HG02870 (cell line): ENCODE results near the gene ZNF213.
"Not testable (repeated sequence)": the region's sequence is repeated elsewhere in the genome, so short reads cannot be mapped to it uniquely, and the experiment has no call there.

Experiments
- ATAC-seq: cut with Tn5 transposase; IDR thresholded peaks from one replicate; pipeline ENCODE4 v1.9.1; 2021; ENCODE audit warnings: mild to moderate bottlenecking, moderate library complexity; ENCODE audit not compliant: unreplicated experiment

Gene ZNF213

DNA sequence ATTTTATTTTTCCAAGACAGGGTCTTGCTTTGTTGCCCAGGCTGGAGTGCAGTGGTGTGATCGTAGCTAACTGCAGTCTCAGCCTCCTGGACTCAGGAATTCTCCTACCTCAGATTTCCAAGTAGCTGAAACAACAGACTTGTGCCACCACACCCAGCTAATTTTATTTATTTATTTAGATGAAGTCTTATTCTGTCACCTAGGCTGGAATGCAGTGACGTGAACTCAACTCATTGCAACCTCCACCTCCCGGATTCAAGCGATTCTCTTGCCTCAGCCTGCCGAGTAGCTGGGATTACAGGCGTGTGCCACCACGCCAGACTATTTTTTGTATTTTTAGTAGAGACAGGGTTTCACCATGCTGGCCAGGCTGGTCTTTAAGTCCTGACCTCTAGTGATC, 33.9 kb downstream of the ZNF213 start:
- ATAC-seq, result not testable (repeated sequence)

DNA sequence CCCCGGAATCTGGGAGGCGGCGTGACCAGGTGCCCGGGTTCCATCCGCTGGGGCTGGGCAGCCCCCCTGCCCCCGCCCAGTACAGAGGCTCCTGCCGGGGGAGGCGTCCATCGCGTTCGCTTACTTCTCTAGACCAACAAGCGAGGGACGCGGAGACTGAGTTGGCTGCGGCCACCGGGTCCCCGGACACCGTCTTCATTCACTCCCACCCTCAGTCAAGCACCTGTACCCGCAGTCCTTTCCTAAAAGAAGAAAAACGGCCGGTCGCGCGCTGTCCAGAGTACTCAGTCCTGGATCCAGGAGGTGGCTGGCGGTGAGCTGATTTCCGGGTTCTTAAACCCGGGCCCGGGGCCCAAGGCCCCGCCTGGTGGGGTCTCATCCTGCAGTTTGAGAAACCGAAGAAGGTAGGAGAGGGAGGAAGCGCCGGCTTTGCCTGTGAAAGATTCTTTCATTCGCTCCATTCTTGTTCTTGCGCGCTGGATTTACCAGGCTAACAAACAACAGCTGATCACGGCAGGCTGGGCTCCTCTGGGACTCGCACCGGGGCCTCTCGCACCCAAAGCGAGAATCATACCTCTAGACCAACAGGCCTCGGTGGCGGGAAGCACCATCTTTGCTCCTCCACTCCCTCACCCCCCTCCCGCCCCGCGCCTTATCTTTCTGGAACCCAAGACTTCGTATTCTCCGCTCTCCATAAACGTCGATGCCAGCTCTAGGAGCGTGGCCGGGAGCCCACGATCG, 35.8 kb downstream of the ZNF213 start:
- ATAC-seq, result no peak

DNA sequence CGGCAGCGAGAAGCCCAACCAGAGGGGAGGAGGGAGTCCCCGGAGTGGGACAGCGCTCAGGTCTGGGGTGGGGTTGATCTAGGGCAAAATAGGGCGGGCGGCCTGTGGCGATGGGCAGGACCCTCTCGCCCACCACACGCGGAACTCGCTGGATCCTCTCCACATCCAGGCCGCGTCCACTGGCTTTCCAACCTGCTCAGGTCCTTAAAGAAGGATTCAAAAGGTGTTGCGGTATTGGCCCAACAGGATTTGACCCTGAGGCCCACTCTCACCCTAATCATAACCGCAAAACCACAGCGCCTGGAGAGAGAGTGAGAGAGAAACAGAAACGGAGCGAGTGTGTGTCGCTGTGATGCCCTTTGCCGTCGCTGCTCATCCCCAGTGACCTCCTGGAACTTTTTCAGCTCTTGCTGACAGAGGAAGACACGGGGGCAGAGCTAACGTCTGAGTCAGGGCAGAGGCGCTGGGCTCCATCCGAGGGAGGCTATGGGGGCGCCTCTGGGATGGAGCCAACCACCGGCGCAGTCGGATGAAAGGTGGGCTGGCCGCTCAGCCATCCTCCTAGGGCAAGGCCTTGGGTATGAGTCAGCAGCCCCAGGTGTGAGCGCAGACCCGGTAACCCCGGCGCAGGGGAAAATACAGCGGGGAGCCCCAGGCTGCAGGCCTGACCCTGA, 36.5 kb downstream of the ZNF213 start:
- no peak for ATAC-seq

DNA sequence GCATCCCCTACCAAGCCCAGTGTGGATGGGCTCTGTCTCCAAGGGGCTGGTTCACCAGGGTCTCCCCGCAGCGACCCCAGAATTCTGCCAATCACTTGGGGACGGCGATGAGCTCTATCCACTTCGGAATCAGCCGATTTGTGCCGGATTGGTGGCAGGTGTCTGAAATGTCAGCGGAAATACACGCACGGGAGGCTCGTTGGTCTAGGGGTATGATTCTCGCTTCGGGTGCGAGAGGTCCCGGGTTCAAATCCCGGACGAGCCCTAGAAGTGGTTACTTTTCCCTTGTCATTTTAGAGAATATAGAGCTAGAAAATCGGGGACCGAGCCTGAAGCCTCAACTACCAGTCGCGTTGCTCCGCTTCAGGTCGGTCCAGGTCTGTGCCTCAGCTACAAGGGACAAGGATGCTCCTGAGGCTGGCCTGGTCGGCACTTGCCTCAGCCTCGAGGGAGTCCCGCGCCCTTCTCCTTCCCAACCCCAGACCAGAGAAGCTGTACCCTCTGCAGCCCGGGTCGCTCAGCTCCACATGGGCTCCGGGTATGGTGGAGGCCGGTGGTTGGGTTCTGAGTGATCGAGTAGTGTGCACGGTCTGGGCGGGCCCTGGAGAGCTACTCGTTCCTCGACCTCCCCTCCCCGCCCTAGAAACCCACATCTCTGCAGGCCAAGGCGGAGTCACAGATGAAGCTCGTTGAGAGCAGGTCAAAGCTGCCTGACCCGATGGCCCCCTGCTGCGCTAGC, 37.2 kb downstream of the ZNF213 start:
- ATAC-seq, result no peak

DNA sequence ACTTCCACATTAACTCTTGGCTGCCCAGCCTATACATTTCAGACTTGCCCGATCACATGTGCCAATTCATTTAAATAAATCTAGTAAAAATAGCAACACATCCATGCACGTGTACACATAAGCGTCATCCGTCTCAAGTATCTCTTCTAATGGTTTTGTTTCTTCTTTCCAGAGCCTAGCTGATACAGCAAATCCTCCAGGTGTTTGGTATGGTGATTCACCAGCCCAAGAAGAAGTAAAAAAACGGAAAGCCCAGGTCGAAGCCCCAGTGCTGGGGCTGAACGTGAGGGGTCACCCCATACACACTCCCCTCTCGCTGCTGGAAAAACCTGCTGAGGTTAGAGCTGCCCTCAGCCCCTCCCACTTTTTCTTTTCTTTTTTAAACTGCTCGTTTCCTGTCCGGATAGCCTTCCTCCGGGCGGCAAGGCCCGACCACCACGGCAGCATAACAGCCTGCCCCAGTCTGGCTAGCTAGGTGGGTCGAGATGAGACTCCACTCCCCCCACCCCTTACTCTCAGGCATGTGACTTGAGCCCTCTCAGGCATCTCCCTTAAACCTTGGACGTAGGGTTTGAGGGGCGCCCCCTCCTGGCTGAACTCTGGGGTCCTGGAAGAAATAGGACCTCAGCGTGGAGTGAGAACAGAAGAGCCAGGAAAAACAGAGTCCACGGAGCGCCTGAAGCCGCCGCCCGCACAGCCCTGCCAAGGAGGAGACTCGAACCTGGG, 39.2 kb downstream of the ZNF213 start:
- no peak for ATAC-seq

DNA sequence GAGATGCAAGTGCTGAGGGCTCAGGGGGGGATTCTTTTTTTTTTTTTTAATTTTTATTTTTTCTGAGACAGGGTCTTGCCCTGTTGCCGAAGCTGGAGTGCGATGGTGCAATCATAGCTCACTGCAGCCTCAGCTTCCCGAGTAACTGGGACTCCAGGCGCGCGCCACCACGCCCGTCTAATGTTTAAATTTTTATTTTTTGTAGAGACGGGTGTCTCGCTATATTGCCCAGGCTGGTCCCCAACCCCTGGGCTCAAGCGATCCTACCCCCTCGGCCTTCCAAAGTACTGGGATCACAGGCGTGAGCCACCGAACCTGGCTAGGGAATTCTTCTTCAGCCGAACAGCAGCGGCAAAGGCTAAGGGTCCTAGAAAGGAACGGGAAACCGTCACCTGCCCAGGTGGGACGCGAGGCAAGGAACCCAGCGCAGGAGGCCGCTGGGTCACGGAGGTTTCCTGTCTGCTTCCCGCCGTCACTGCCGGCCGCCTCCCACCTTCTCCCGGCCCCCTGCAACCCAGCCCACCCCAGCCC, 39.9 kb downstream of the ZNF213 start:
- no peak for ATAC-seq

DNA sequence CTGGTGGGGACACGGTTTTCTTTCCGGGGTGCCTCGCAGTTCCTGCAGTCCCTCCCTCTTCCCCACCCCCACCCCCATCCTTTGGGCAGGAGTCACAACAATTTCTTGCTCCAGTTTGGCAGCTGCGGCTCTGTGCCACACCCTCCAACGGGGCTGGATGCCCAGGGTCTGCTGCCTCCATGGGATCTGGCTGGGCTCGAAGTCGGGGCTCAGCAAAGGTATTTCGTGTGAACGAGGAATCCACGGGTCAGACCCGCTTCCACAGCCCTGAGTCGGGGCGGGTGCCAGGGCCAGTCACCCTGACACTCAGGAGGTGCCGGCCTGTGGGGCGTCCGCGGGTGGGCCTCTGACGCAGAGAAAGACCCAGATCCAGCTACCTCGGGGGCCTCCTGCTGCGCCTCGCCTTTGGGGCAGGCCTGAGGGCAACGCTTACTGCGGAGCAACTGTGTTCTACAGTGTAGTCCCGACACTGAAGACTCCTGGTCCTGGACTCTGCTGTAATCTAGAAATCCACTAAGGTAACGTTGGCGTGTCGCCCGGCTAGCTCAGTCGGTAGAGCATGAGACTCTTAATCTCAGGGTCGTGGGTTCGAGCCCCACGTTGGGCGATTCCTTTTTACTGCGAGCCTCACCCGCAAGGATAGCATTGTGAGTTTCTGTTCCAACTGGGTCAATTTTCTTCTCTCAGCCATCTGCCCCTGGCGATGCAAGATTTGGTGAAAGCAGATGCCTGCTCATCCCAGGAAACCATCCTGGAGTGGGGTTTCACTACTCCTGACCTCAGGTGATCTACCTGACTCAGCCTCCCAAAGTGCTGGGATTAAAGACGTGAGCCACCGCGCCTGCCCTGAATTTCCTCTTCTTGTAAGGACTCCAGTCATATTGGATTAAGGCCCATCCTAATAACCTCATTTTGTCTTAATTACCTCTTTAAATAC, 40.6 kb downstream of the ZNF213 start:
- no peak for ATAC-seq

DNA sequence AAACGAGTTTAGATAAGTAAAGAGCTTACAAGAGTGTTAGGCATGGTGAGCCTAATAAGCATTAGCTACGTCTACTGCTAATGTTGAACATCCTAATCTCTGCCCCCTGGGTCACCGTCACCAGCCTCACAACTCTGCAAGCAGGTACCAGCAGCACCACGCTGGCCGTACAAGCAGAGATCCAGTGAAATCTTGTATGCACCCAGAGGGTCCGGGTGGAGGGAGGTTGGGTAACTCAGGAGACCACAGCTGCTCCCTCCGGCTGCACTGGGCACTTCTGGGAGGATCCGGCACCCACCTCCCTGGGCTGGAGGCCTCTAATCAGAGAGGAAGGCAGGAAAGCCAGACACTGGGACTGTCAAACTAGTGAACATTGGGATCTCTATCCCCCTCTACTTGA, 44.8 kb downstream of the ZNF213 start:
- ATAC-seq, result no peak

DNA sequence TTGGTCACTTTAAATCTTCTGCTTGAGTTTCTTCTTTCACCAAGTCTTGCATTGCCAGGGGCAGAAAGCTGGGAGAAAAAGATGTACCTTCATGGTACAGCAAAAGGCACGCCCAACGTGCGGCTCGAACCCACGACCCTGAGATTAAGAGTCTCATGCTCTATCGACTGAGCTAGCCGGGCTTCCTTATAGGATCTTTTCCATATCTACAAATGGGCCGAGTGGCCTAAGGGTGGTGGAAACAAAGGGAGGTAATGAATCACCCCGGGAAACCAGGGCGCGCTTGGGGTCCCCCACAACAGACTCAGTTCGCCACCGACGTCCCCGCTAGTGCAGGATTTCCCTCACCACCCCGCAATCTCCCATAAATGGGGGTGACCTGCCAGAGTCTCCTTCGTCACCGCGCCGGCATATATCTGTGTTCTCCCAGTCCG, 45.6 kb downstream of the ZNF213 start:
- ATAC-seq, result no peak

DNA sequence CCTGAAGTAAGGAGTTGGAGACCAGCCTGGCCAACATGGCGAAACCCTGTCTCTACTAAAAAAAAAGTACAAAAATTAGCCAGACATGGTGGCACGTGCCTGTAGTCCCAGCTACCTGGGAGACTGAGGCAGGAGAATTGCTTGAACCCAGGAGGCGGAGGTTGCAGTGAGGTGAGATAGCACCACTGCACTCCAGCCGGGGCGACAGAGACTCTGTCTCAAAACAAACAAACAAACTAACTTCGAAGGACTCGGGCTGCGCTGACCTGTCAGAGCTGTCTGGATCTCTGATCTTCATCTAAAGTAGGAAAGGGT, 47.4 kb downstream of the ZNF213 start:
- ATAC-seq, result not testable (repeated sequence)

DNA sequence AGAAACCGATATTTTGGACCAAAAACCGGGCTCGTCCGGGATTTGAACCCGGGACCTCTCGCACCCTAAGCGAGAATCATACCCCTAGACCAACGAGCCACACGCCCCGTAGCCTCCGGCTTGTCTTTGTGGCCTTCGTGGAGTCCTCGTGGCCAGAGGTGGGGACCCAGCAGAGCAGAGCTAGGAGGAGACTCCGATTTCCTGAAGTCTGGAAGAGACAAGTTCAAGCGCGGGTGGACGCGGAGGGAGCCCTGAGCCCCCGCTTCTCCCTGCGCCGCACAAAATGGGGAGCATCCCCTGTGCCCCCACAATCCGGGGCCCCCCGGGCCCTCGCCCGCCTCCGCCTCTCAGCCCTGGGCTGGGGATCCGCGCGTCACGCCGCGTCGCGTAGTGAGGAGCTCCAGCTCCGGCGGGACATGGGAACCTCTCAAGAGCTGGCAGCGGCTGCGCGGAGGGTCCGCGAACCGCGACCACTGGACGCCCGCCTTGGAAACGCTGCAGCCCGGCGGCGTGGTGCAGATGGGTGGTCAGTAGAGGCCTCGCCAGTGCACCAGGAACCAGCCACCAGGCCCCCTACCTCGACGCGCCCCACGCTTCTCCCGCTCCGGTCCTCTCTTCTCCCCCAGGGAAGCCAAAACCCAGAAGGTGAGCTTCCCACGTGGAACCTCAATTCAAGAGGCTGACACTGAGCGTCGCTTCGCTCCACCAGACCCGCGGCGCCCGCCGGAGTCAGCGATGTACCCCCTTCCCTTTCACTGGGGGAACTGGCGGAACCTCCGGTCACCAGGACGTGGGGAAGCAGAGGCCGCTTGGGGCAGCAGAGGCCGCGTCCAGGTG, 48.0 kb downstream of the ZNF213 start:
- ATAC-seq, result no peak

DNA sequence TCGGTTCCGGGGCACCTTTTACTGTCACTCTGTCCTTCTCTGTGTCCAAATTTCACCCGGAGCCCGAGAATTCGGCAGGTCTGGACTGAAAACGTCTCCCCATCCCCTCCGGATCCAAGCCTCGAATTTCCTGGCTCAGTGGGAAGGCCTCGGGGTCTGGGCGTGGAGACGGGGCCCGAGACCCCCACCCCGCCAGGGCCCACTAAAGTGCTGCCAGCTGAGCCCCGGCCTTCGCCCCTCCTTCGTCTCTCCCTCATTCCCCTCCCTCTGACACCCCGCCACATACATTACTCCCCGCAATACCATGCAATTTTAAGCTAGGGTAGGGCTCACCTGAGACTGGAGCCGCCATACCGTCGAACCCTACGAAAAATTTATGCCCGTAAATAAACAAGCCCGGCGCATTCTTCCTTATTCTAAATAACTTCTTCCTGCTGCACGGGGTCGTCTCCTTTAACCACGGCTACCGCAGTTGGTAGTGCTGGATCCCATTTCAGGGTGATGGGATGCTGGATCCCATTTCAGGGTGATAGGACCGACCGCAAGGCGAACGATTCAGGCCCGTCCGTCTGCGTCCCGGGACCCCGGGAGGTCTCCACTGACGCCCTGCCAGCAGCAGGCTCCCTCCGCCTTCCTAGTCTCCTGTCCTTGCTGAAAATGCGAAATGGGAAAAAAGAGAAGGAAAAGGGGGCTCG, 48.8 kb downstream of the ZNF213 start:
- no peak for ATAC-seq

DNA sequence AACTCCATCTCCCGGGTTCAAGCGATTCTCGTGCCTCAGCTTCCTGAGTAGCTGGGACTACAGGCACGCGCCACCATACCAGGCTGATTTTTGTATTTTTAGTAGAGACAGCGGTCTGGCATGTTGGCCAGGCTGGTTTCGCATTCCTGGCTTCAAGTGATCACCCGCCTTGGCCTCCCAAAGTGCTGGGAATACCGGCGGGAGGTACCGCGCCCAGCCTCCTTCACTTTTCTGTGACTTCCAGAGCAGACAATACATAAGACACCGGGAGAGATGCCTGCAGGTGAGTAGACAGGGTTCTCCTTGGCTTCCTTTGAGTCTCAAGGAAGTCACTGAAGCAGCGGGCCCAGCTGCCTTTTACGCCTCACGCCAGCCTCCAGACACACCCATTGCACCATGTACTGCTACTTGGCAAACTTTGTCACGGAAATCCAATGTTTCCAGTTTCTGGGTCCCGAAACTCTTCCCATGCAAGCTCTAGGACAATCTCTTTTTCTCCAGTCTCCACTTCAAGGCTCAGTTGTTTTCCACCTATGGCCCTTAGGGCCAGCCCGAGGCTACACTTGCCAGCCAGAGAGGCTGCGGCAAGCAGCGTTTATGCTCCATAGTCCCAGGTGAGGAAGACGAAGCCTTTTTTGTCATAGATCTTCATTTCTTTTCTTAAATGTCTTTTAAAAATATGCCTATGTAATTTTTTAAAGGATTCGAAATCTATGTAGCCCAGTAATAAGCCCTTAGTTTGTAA, 52.3 kb downstream of the ZNF213 start:
- no peak for ATAC-seq

DNA sequence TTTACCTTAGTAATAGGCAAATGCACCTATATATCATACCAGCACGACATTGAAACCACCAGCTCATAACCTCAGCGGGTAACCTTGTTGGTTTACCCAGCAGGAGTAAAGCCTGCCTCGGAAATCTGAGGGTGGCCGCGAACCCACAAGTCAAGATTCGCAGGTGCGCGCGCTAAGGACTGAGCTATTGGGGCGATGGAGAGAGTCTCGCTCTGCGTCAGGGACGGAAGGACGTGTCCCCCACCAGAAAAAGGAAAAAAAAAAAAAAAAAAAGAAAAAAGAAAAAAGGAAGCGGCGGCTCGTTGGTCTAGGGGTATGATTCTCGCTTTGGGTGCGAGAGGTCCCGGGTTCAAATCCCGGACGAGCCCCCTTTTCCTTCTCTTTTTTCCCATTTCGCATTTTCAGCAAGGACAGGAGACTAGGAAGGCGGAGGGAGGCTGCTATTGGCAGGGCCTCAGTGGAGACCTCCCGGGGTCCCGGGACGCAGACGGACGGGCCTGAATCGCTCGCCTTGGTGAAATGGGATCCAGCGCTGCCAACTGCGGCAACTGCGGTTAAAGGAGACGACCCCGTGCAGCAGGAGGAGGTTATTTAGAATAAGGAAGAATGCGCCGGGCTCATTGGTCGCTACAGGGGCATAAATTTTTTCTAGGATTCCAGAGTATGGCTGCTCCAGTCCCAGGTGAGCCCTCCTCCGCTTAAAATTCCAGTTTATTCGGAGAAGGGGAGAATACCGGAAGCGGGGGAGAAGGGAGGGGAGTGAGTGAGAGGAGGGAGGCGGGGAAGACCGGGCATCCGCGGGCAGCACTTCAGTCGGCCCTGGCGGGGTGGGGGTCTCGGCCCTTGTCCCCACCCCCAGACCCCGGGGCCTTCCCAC, 53.2 kb downstream of the ZNF213 start, which contains the start of gene OR1F1:
TSS of gene OR1F1 (plus strand) at position 407 of the 877 bp plus-strand sequence.
- no peak for ATAC-seq

DNA sequence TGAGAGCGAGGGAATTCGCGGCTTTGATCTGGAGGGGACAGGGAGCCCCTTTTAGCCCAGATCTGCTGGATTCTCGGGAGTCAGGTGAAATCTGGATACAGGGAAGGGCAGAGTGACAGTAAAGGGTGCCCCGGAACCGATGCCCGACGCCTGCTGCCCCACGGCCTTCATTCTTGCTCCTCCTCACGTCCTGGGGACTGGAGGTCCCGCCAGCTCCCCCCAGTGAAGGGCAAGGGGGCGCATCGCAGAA, 53.8 kb downstream of the ZNF213 start:
- no peak for ATAC-seq

DNA sequence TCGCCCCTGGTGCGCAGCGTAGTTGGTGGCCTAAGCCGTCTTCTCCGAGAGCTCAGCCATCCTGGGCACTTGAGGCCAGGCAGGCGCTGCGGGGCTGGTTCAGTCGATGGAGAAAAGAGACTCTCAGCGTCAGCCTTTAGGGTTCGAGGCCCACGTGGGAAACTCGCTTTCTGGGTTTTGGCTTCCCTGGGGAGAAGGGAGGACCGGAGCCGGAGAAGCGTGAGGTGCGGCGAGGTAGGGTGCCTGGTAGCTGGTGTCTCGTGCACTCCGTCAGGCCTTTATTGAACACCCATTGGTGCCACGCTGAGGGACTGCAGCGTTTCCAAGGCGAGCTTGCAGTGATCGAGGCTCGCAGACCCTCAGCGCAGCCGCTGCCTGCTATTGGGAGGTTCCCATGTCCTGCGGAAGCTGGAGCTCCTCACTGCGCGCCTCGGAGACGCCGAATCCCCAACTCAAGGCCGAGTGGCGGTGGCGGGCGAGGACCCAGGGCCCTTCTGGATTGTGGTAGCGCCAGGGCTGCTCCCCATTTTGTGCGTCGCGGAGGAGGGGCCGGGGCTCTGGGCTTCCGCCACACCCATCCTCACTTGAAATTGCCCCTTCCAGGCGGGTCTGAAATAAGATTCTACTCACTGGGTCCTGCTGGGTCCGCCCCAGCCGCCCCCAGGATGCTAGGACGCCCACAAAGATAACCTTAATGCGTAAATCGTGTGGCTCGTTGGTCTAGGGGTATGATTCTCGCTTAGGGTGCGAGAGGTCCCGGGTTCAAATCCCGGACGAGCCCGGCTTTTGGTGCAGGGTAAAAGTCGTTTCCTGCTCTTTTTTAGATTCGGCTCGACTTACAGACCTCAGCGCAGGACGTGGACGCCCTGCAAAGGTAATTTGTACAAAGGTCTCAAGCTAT, 54.3 kb downstream of the ZNF213 start:
- no peak for ATAC-seq
